Lower lobe of right lung (tissue), 2 donors: ENCODE data around the gene IMP3. TPM values are rescaled to one million over a fixed set of nuclear protein-coding genes. Genes with fewer than 3 reads are reported as not detected.
"Not testable (repeated sequence)": the region's sequence is repeated elsewhere in the genome, so short reads cannot be mapped to it uniquely, and the experiment has no call there.

ENCODE experiments used
- ATAC-seq, 2 donors: fragments of 200-7000 bp; cut with Tn5 transposase; one replicate each; pipeline ENCODE4 v1.9.1; 2020 to 2022; ENCODE audit warnings: mild to moderate bottlenecking in 2 of 2, moderate library complexity in 2 of 2
- DNase-seq: peaks from one replicate; pipeline ENCODE4 v3.0.0-alpha.2; 2020
- H3K27ac ChIP-seq: fragments of 200-600 bp; one replicate; pipeline ENCODE4 v1.8.0; 2022
- H3K27me3 ChIP-seq: fragments of 200-600 bp; one replicate; pipeline ENCODE4 v1.8.0; 2022; ENCODE audit warnings: low read depth
- H3K36me3 ChIP-seq: fragments of 200-600 bp; one replicate; pipeline ENCODE4 v1.8.0; 2022; ENCODE audit warnings: mild to moderate bottlenecking
- H3K4me1 ChIP-seq: fragments of 200-600 bp; one replicate; pipeline ENCODE4 v1.8.0; 2022
- H3K4me3 ChIP-seq: fragments of 200-600 bp; one replicate; pipeline ENCODE4 v1.8.0; 2022; ENCODE audit warnings: mild to moderate bottlenecking
- H3K9me3 ChIP-seq: fragments of 200-600 bp; one replicate; pipeline ENCODE4 v1.8.0; 2022
- intact Hi-C: fragments of 100-400 bp; cut with DNase I; formaldehyde crosslinking; loops from one replicate; pipeline ENCODE4 v1.11.0; 2022
- total RNA-seq: library from RNA; stranded (reverse); fragmentation: NEBNext Ultra II Directional; extraction: Animal tissue kit (Norgen Biotek cat#: 25700); gene quantifications from one replicate; pipeline ENCODE4 v1.2.1, GENCODE V29; 2021
- TF ChIP-seq, protein P1 (sequence below): fragments of 200-600 bp; IDR thresholded peaks from one replicate; pipeline ENCODE4 v1.8.0; 2022; ENCODE audit warnings: antibody characterized with exemption, mild to moderate bottlenecking
- donor health status: DM: no; HTN: yes; CAD: no; lungs with severe emphysema.

The IMP3 gene
- total RNA-seq, 1 donor from 2014 or later, result 56.5 TPM

DNA sequence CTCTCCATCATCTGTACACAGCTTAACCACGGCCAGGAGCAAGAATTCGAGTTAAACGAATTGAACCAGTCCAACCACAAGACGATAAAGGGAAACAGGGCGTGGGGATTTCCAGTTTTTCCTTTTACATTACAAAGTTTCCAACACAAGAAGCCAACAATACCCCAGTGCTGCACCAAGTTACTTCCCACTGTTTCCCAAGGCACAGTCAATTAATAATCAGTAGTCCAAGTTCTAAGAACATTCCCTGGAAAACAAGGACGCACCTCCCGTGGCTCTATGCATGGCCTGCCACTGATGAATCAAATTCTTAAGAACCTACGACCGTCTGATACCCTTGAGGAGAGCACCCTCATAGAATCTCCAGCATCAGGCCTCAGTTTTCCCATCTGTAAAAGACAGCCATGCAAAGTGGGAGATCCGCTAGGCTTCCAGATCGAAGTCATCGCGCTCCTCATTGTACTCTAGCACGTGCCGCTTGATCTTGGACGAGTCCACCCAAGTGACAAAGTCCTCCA lies 774 bp downstream of the IMP3 start:
- Histone ChIP-seq H3K9me3 (no peaks in the 10 kb centered on the region), H3K27ac (peak overlapping the region; percentile 94), H3K27me3 (no peaks in the 10 kb centered on the region), H3K4me3 (peak overlapping the region; percentile 76), H3K4me1 (peaks cover 34% of the 10 kb centered on the region), H3K36me3 (no peaks in the 10 kb centered on the region)
- ATAC-seq, result no peak
- TF ChIP-seq, protein P1, sequence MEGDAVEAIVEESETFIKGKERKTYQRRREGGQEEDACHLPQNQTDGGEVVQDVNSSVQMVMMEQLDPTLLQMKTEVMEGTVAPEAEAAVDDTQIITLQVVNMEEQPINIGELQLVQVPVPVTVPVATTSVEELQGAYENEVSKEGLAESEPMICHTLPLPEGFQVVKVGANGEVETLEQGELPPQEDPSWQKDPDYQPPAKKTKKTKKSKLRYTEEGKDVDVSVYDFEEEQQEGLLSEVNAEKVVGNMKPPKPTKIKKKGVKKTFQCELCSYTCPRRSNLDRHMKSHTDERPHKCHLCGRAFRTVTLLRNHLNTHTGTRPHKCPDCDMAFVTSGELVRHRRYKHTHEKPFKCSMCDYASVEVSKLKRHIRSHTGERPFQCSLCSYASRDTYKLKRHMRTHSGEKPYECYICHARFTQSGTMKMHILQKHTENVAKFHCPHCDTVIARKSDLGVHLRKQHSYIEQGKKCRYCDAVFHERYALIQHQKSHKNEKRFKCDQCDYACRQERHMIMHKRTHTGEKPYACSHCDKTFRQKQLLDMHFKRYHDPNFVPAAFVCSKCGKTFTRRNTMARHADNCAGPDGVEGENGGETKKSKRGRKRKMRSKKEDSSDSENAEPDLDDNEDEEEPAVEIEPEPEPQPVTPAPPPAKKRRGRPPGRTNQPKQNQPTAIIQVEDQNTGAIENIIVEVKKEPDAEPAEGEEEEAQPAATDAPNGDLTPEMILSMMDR, result no peak
- intact Hi-C loops, result no loop called here
- no peak for DNase-seq

DNA sequence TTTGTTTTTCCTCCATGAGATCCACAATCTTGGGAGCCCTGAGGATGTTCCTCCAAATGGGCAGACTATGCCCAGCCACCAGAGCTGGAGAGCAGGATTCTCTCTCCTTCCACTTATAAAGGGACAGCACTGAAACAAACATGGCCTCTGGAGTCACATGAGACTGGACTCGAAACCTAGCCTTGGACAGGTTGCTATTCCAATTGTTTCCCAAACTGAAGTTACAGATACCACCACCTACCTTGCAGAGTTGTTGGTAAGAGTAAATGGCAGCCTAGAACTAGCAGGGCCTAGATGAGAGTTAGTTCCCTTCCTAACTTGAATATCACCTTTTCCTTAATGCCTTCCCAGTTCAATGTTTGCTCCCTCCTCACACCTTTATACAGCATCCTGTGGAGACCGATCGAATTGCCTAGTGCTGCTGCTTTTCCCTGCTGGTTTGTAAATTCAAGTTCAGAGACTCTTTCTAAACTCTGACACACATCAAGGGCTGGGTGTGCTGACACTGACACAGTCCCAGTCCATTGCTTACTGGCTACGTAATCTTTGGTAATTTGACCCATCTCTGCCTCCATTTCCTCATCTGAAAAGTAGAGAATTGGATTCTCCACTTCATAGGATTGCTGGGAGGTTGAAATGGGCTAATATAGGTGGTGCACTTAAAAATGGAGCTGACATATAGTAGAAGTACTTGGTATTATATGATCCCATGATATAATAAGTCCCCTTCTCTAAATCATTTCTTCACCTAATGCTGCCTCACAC lies 2.6 kb downstream of the IMP3 start:
- H3K9me3 ChIP-seq, result no peaks in the 10 kb centered on the region
- intact Hi-C loops, result no loop called here
- H3K27me3 ChIP-seq, result no peaks in the 10 kb centered on the region
- TF ChIP-seq, protein P1, result no peak
- H3K4me3 ChIP-seq, result peak overlapping the region; percentile 76
- H3K36me3 ChIP-seq, result no peaks in the 10 kb centered on the region
- ATAC-seq (no peak), DNase-seq (no peak)
- peak overlapping the region; percentile 94 for H3K27ac ChIP-seq
- peaks cover 34% of the 10 kb centered on the region for H3K4me1 ChIP-seq

DNA sequence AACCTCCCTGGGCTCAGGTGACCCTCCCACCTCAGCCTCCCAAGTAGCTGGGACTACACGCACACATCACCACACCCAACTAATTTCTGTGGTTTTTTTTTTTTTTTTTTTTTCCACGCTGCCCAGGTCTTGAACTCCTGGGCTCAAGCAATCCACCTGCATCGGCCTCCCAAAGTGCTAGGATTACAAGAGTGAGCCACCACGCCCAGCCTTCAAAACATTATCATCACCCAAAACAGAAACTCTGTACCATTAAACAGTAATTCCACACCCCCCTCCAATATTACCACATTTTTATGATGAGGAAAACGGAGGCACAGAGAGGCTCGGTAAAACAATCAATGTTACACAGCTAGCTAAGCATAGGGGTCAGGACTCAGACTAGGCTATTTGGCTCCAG lies 4.0 kb downstream of the IMP3 start:
- intact Hi-C loops, result no loop called here
- H3K4me3 ChIP-seq, result no peak overlapping the region
- H3K4me1 ChIP-seq, result peaks cover 32% of the 10 kb centered on the region
- no peak overlapping the region for H3K27ac ChIP-seq
- no peaks in the 10 kb centered on the region for H3K36me3 ChIP-seq
- ATAC-seq, result no peak
- no peaks in the 10 kb centered on the region for H3K27me3 ChIP-seq
- DNase-seq, result no peak
- TF ChIP-seq, protein P1, result no peak
- no peaks in the 10 kb centered on the region for H3K9me3 ChIP-seq

DNA sequence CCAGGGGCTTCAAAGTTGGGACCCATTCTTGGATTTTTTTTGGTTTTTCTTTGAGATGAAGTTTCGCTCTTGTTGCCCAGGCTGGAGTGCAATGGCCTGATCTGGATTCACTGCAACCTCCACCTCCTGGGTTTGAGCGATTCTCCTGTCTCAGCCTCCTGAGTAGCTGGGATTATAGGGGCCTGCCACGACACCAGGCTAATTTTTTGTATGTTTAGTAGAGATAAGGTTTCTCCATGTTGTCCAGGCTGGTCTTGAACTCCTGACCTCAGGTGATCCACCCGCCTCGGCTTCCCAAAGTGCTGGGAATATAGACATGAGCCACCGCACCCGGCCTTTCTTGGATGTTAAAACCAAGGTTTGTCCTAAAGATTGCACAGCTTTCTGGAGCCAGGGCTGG lies 6.1 kb downstream of the IMP3 start:
- ATAC-seq, H3K9me3 ChIP-seq, intact Hi-C loops, H3K4me3 ChIP-seq, H3K27me3 ChIP-seq, H3K27ac ChIP-seq, H3K36me3 ChIP-seq, DNase-seq: not testable (repeated sequence)
- peaks cover 23% of the 10 kb centered on the region for H3K4me1 ChIP-seq

DNA sequence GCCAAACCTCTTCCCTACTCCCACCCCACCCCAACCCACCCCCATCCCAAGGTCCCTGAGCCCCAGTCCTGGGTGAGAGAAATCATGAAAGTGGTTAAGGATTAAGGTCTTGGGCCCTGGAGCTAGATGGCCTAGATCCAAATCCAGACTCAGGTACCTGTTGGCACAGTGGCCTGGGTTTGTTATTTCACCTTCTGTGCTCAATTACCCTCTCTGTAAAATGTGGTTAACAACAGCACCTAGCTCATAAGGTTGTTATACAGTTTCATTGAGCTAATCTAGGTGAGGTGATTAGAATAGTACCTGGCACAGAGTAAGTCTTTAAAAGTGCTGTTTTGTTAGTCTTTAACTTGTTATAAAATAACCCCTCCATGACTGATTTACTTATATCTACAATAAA lies 8.1 kb downstream of the IMP3 start:
- intact Hi-C loops, result no loop called here
- ATAC-seq, result no peak
- peaks cover 3% of the 10 kb centered on the region for H3K4me1 ChIP-seq

More for the DNA sequence above, 8.1 kb downstream of the IMP3 start:
- Histone ChIP-seq H3K36me3 (no peaks in the 10 kb centered on the region), H3K9me3 (no peaks in the 10 kb centered on the region), H3K4me3 (no peak overlapping the region), H3K27me3 (no peaks in the 10 kb centered on the region), H3K27ac (no peak overlapping the region)
- TF ChIP-seq, protein P1, result no peak
- DNase-seq, result no peak
